Muscle of arm (tissue), 12 donors: ENCODE measurements around the gene FOXO6. TPM values are rescaled to one million over a fixed set of nuclear protein-coding genes. Genes with fewer than 3 reads are reported as not detected.

Experiments used
- DNase-seq: peaks from one replicate; pipeline ENCODE4 v3.0.0-alpha.2; 2013
- polyA plus RNA-seq, 12 donors: library from polyadenylated mRNA; unstranded; fragments of 120-200 nt; gene quantifications; one replicate each; pipeline ENCODE4 v1.2.1, GENCODE V29; 2013; ENCODE audit not compliant: insufficient read length in 12 of 12

The FOXO6 gene
- polyA plus RNA-seq, 12 donors: 4.2 to 20.6 (median 9.8) TPM; not detected in 1

- DNase-seq: no peak
Measured at GRCh38 chr1:41420860-41421259, 59.6 kb downstream of the FOXO6 start.

GRCh38 chr1:41422306-41422705 lies 61.1 kb downstream of the FOXO6 start:
- no peak for DNase-seq

- no peak for DNase-seq
Measured at GRCh38 chr1:41423511-41424191, 62.4 kb downstream of the FOXO6 start.

GRCh38 chr1:41424581-41425118 lies 63.4 kb downstream of the FOXO6 start:
- DNase-seq: no peak

- no peak for DNase-seq
Measured at GRCh38 chr1:41425369-41425768, 64.1 kb downstream of the FOXO6 start.

GRCh38 chr1:41426201-41426890 lies 65.1 kb downstream of the FOXO6 start:
- DNase-seq: no peak

- DNase-seq: no peak
Measured at GRCh38 chr1:41427122-41427913, 66.1 kb downstream of the FOXO6 start.

GRCh38 chr1:41427916-41428737 lies 66.9 kb downstream of the FOXO6 start:
- no peak for DNase-seq

- DNase-seq: no peak
Measured at GRCh38 chr1:41428738-41429640, 67.8 kb downstream of the FOXO6 start.

- DNase-seq: no peak
Measured at GRCh38 chr1:41429641-41430035, 68.4 kb downstream of the FOXO6 start.

- no peak for DNase-seq
Measured at GRCh38 chr1:41430069-41430468, 68.8 kb downstream of the FOXO6 start.

- peak; percentile 75 for DNase-seq
Measured at GRCh38 chr1:41430582-41430981, 69.3 kb downstream of the FOXO6 start.

- no peak for DNase-seq
Measured at GRCh38 chr1:41431490-41432350, 70.5 kb downstream of the FOXO6 start.

Other genes starting within 250 kb of the FOXO6 start
- gene SCMH1, start 119.1 kb upstream of the FOXO6 start, polyA plus RNA-seq: 10 to 100 TPM in 11 of 12 donors, not detected in 1; 30.5 to 55.9 (median 33.9) TPM
- gene EDN2, start 123.2 kb downstream of the FOXO6 start, polyA plus RNA-seq: 1 to 10 TPM in 4 of 12 donors, under 1 TPM in 5, not detected in 3; 0.30 to 8.4 (median 0.82) TPM